B cell (primary cell): ENCODE results near the gene CREB3L4.

Experiments
- EZH2 ChIP-seq: IDR thresholded peaks from 2 replicates; pipeline ENCODE4 v1.6.1; 2012; ENCODE audit warnings: borderline replicate concordance, low read depth, mild to moderate bottlenecking, moderate library complexity, low read length; ENCODE audit not compliant: insufficient read depth, poor library complexity, severe bottlenecking
- TF ChIP-seq, protein P1 (sequence below): fragments of 200-600 bp; IDR thresholded peaks from one replicate; pipeline ENCODE4 v1.8.0; 2022; ENCODE audit warnings: antibody characterized with exemption, mild to moderate bottlenecking

DNA sequence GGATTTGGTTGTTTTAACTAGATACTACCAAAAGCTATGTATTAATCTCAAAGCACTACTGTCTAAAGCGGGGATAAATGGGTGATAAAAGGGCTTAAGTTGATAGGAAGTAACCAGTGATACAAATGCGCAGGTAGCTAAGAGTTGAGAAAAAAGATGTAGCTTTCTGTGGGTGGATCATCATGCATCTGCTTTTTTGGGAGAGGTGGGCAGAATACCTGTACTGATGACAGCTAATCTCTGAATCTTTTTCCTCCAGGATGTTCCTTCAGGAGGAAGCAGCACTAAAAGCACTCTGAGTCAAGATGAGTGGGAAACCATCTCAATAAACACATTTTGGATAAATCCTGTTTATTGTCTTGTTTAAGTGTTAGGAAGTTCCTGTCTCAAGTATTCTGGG, 24.1 kb downstream of the CREB3L4 start:
- TF ChIP-seq, protein P1, sequence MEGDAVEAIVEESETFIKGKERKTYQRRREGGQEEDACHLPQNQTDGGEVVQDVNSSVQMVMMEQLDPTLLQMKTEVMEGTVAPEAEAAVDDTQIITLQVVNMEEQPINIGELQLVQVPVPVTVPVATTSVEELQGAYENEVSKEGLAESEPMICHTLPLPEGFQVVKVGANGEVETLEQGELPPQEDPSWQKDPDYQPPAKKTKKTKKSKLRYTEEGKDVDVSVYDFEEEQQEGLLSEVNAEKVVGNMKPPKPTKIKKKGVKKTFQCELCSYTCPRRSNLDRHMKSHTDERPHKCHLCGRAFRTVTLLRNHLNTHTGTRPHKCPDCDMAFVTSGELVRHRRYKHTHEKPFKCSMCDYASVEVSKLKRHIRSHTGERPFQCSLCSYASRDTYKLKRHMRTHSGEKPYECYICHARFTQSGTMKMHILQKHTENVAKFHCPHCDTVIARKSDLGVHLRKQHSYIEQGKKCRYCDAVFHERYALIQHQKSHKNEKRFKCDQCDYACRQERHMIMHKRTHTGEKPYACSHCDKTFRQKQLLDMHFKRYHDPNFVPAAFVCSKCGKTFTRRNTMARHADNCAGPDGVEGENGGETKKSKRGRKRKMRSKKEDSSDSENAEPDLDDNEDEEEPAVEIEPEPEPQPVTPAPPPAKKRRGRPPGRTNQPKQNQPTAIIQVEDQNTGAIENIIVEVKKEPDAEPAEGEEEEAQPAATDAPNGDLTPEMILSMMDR: no peak
- no peak for TF ChIP-seq EZH2
